Transverse colon (tissue), 4 donors: ENCODE data around the gene TMUB1. TPM values are rescaled to one million over a fixed set of nuclear protein-coding genes. Genes with fewer than 3 reads are reported as not detected.

Experiments
- DNase-seq: peaks from one replicate; pipeline ENCODE4 v3.0.0-alpha.2; 2019
- H3K27ac ChIP-seq, 4 donors: fragments of 200-600 bp; sonication (generic); 2 replicates each; pipeline ENCODE4 v1.5.1; 2016 to 2018; ENCODE audit warnings: inconsistent platforms in 4 of 4
- H3K27me3 ChIP-seq: fragments of 200-600 bp; sonication (generic); 2 replicates; pipeline ENCODE4 v1.5.1; 2017; ENCODE audit warnings: inconsistent platforms
- H3K36me3 ChIP-seq, 4 donors: fragments of 200-600 bp; sonication (generic); 2 replicates each; pipeline ENCODE4 v1.5.1; 2017 to 2019; ENCODE audit warnings: inconsistent platforms in 4 of 4
- H3K4me1 ChIP-seq, 4 donors: fragments of 200-600 bp; sonication (generic); 2 replicates each; pipeline ENCODE4 v1.5.1; 2017 to 2020; ENCODE audit warnings: inconsistent platforms in 4 of 4
- H3K4me3 ChIP-seq, 4 donors: fragments of 200-600 bp; sonication (generic); 1 replicate in 1 of 4; 2 replicates in 3 of 4; pipeline versions ENCODE4 v1.5.1 to v1.6.1; 2017 to 2019; ENCODE audit warnings: inconsistent platforms in 4 of 4
- H3K9me3 ChIP-seq, 2 donors: fragments of 200-600 bp; sonication (generic); 2 replicates each; pipeline ENCODE4 v1.5.1; 2017 to 2019; ENCODE audit warnings: inconsistent platforms in 2 of 2
- CTCF ChIP-seq, 5 experiments: fragments of 200-600 bp in 3 of 5; fragments of 450-650 bp in 2 of 5; sonication (generic) in 3 of 5; IDR thresholded peaks; 1 replicate in 2 of 5; 2 replicates in 3 of 5; pipeline ENCODE4 v1.5.1; 2016 to 2017; ENCODE audit warnings: antibody characterized with exemption in 5 of 5, inconsistent platforms in 3 of 5, mild to moderate bottlenecking in 2 of 5, moderate library complexity in 1 of 5
- EP300 ChIP-seq: sonication (generic); formaldehyde crosslinking; IDR thresholded peaks from one replicate; pipeline ENCODE4 v1.6.1; 2017; ENCODE audit warnings: antibody characterized with exemption, low read depth
- POLR2A ChIP-seq: fragments of 450-650 bp; IDR thresholded peaks from one replicate; pipeline ENCODE4 v1.6.1; 2016; ENCODE audit warnings: antibody characterized with exemption, mild to moderate bottlenecking, moderate library complexity
- POLR2AphosphoS5 ChIP-seq, 3 donors: sonication (generic); formaldehyde crosslinking; IDR thresholded peaks; one replicate each; pipeline ENCODE4 v1.6.1; 2016; ENCODE audit warnings: antibody characterized with exemption in 3 of 3
- WGBS, 2 donors: methylation state at CpG; one replicate each; pipeline ENCODE4 v1.1.5; 2018; ENCODE audit warnings: low coverage in 1 of 2; 5-methylcytosine and 5-hydroxymethylcytosine counted together
- in situ Hi-C, 4 donors: fragments of 200-750 bp; cut with MboI; loops; one replicate each; pipeline versions ENCODE4 v1.15.0 to v1.15.1; 2017; ENCODE audit warnings: low sequenced_read_pairs in 3 of 4, low pct_ligation_motif_present in 1 of 4, low pct_unique_long_range_greater_than_20kb in 1 of 4
- intact Hi-C: fragments of 100-400 bp; cut with DNase I; formaldehyde crosslinking; loops from one replicate; pipeline ENCODE4 v1.15.1; 2023; ENCODE audit warnings: low total_unique reads
- total RNA-seq, 4 donors: library from RNA; depleted of rRNA; stranded (reverse); fragments of >200 nt; gene quantifications; one replicate each; pipeline ENCODE4 v1.1.0, GENCODE V29; 2016

The TMUB1 gene
- total RNA-seq, 4 donors from 2014 or later = 67.5 to 105 (median 85.9) TPM

- no peak for TF ChIP-seq EP300
- TF ChIP-seq POLR2AphosphoS5 (IDR thresholded peaks at IDR 0.05) = no peak
- TF ChIP-seq CTCF (IDR thresholded peaks at IDR 0.05) = no peak
- TF ChIP-seq POLR2A = no peak
- Histone ChIP-seq H3K4me3 (peak overlapping the region in 3 of 4 donors; percentile 22 to 33 (median 29)), H3K36me3 (peaks cover 0 to 4% (median under 1%) of the 10 kb centered on the region in 4 donors), H3K9me3 (no peaks in the 10 kb centered on the region), H3K4me1 (peaks cover 16 to 43% (median 29%) of the 10 kb centered on the region in 4 donors), H3K27me3 (no peaks in the 10 kb centered on the region), H3K27ac (peak overlapping the region in 2 of 4 donors; percentile 7 to 44)
- DNase-seq = peak; percentile 29
- in situ Hi-C loops = no loop called here
- 32% methylated on average over 59 of the region's 101 CpGs; no CpG with 5 or more reads in 1 of the 2 donors for WGBS, 2 donors
- intact Hi-C loops = no loop called here
Measured at GRCh38 chr7:151114151-151115090, 31.1 kb upstream of the TMUB1 start.

- TF ChIP-seq EP300 = no peak
- no peak for TF ChIP-seq POLR2AphosphoS5 (IDR thresholded peaks at IDR 0.05)
- TF ChIP-seq CTCF (IDR thresholded peaks at IDR 0.05) = no peak
- TF ChIP-seq POLR2A = no peak
- no peaks in the 10 kb centered on the region for H3K27me3 ChIP-seq
- H3K9me3 ChIP-seq = no peaks in the 10 kb centered on the region
- no peak overlapping the region for H3K27ac ChIP-seq
- intact Hi-C loops (loop anchor here (2.0 kb wide), 1 partner anchor 61 kb away; no protein-coding TSS in a partner anchor), in situ Hi-C loops (no loop called here)
- H3K4me3 ChIP-seq = no peak overlapping the region
- no peak for DNase-seq
- 77% methylated on average over 13 of the region's 13 CpGs; no CpG with 5 or more reads in 1 of the 2 donors for WGBS, 2 donors
- H3K4me1 ChIP-seq = peaks cover 17 to 50% (median 31%) of the 10 kb centered on the region in 4 donors
- H3K36me3 ChIP-seq = no peaks in the 10 kb centered on the region
Measured at GRCh38 chr7:151113344-151114150, 30.3 kb upstream of the TMUB1 start.

GRCh38 chr7:151110941-151111645 lies 27.8 kb upstream of the TMUB1 start:
- in situ Hi-C loops (no loop called here), intact Hi-C loops (no loop called here)

More at GRCh38 chr7:151110941-151111645, 27.8 kb upstream of the TMUB1 start:
- peaks cover 16 to 48% (median 28%) of the 10 kb centered on the region in 4 donors for H3K4me1 ChIP-seq
- DNase-seq = peak; percentile 81
- H3K36me3 ChIP-seq = no peaks in the 10 kb centered on the region
- no peaks in the 10 kb centered on the region for H3K9me3 ChIP-seq
- WGBS, 2 donors = 38% methylated on average over 20 of the region's 20 CpGs; no CpG with 5 or more reads in 1 of the 2 donors
- H3K27ac ChIP-seq = no peak overlapping the region
- TF ChIP-seq POLR2A = no peak
- no peak for TF ChIP-seq POLR2AphosphoS5 (IDR thresholded peaks at IDR 0.05)
- no peak for TF ChIP-seq EP300
- peak; percentile 87 to 91 (median 88) for TF ChIP-seq CTCF (IDR thresholded peaks at IDR 0.05)
- H3K4me3 ChIP-seq = no peak overlapping the region
- no peaks in the 10 kb centered on the region for H3K27me3 ChIP-seq
